Right renal pelvis (tissue), 4 donors: ENCODE results near the gene APOC4. TPM values are rescaled to one million over a fixed set of nuclear protein-coding genes. Genes with fewer than 3 reads are reported as not detected.
A peak's percentile ranks its signal among the peaks of the same experiment; 100 is the strongest.
"Not testable (repeated sequence)": the region's sequence is repeated elsewhere in the genome, so short reads cannot be mapped to it uniquely, and the experiment has no call there.

Experiments
- DNase-seq, 4 donors: peaks; one replicate each; pipeline ENCODE4 v3.0.0-alpha.2; 2013; ENCODE audit warnings: low read depth in 4 of 4, low spot score in 3 of 4, missing footprints in 1 of 4
- polyA plus RNA-seq, 4 donors: library from polyadenylated mRNA; unstranded; fragments of 120-200 nt; gene quantifications; one replicate each; pipeline ENCODE4 v1.2.1, GENCODE V29; 2013; ENCODE audit not compliant: insufficient read length in 4 of 4

Gene APOC4
- polyA plus RNA-seq, 4 donors, result not detected

- DNase-seq, result peak; percentile 82 to 90 (median 86)
Observed at GRCh38 chr19:44914433-44915206, 27.4 kb upstream of the APOC4 start, which contains the start of gene APOC1. APOC1 (plus strand) TSS chr19:44914608; CDS start chr19:44914892, 284 bp downstream.

GRCh38 chr19:44924243-44924725 lies 17.8 kb upstream of the APOC4 start:
- no peak for DNase-seq

GRCh38 chr19:44925114-44925891 lies 16.7 kb upstream of the APOC4 start:
- no peak for DNase-seq

- not testable (repeated sequence) for DNase-seq
Observed at GRCh38 chr19:44926245-44927077, 15.6 kb upstream of the APOC4 start.

GRCh38 chr19:44927746-44928145 lies 14.3 kb upstream of the APOC4 start:
- DNase-seq, result no peak

- DNase-seq, result no peak
Observed at GRCh38 chr19:44930088-44930487, 11.9 kb upstream of the APOC4 start.

- DNase-seq, result no peak
Observed at GRCh38 chr19:44931541-44931940, 10.5 kb upstream of the APOC4 start.

GRCh38 chr19:44939668-44940067 lies 2.4 kb upstream of the APOC4 start:
- no peak for DNase-seq

GRCh38 chr19:44943801-44944249 lies 1.8 kb downstream of the APOC4 start:
- DNase-seq, result no peak

GRCh38 chr19:44947041-44947581 lies 5.1 kb downstream of the APOC4 start:
- no peak for DNase-seq

- DNase-seq, result no peak
Observed at GRCh38 chr19:44948237-44948636, 6.2 kb downstream of the APOC4 start.

GRCh38 chr19:44948763-44949374 lies 6.8 kb downstream of the APOC4 start:
- no peak for DNase-seq

GRCh38 chr19:44949550-44949949 lies 7.5 kb downstream of the APOC4 start:
- no peak for DNase-seq

GRCh38 chr19:44951179-44952159 lies 9.4 kb downstream of the APOC4 start:
- DNase-seq, result peak; percentile 62 to 77 (median 72)

GRCh38 chr19:44954278-44954648 lies 12.2 kb downstream of the APOC4 start:
- DNase-seq, result no peak

GRCh38 chr19:44954649-44955504 lies 12.8 kb downstream of the APOC4 start, which contains the start of gene CLPTM1:
CLPTM1 (plus strand) TSS chr19:44955380; CDS start chr19:44955396, 16 bp downstream.
- DNase-seq, result peak; percentile 92 to 98 (median 93)
